ENCODE results near the gene SLC38A10.

Gene SLC38A10

GRCh38 chr17:81200201-81200600 is 94.9 kb downstream of the SLC38A10 start:
- no peak for DNase-seq

GRCh38 chr17:81199482-81199830 is 95.7 kb downstream of the SLC38A10 start:
- no peak for DNase-seq

- DNase-seq: no peak
Measured at GRCh38 chr17:81198826-81199481, 96.2 kb downstream of the SLC38A10 start.

- no peak for DNase-seq
Measured at GRCh38 chr17:81197831-81198490, 97.1 kb downstream of the SLC38A10 start.

- DNase-seq: no peak
Measured at GRCh38 chr17:81197409-81197795, 97.7 kb downstream of the SLC38A10 start.

- no peak for DNase-seq
Measured at GRCh38 chr17:81196505-81197408, 98.3 kb downstream of the SLC38A10 start.

- DNase-seq: no peak
Measured at GRCh38 chr17:81195941-81196495, 99.1 kb downstream of the SLC38A10 start.

Measured in GDM1 (cell line).